Measurements from ENCODE around the gene OR2G2.

Gene OR2G2

DNA sequence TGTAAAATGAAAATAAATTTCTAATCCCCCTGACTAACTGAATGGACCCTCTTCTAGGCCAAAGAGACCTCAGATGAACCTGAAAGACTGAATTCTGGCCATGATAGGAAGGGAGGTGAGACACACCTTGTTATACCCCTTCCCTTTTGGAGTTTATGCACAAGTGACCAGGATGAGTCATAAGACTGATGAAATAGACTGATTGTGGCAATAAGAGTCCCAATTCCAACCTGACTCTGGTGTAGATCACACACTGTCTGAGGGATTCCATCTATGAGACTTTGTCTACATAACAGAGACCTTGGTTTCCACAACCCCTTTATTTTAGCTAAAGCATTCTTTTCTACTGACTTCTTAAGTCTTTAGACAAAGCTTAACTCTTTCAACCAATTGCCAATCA is 13.5 kb upstream of the OR2G2 start:
- in situ Hi-C loops (cut with HindIII; ENCODE audit: low sequenced_read_pairs): no loop called here
- TF ChIP-seq, protein P1, sequence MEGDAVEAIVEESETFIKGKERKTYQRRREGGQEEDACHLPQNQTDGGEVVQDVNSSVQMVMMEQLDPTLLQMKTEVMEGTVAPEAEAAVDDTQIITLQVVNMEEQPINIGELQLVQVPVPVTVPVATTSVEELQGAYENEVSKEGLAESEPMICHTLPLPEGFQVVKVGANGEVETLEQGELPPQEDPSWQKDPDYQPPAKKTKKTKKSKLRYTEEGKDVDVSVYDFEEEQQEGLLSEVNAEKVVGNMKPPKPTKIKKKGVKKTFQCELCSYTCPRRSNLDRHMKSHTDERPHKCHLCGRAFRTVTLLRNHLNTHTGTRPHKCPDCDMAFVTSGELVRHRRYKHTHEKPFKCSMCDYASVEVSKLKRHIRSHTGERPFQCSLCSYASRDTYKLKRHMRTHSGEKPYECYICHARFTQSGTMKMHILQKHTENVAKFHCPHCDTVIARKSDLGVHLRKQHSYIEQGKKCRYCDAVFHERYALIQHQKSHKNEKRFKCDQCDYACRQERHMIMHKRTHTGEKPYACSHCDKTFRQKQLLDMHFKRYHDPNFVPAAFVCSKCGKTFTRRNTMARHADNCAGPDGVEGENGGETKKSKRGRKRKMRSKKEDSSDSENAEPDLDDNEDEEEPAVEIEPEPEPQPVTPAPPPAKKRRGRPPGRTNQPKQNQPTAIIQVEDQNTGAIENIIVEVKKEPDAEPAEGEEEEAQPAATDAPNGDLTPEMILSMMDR (IDR thresholded peaks at IDR 0.05; ENCODE audit: low read depth, low read length, missing control alignments): no peak
- no peak overlapping the region for H3K4me3 ChIP-seq (ENCODE audit: low read depth, low read length)
- no peak for DNase-seq (ENCODE audit: low read depth)

DNA sequence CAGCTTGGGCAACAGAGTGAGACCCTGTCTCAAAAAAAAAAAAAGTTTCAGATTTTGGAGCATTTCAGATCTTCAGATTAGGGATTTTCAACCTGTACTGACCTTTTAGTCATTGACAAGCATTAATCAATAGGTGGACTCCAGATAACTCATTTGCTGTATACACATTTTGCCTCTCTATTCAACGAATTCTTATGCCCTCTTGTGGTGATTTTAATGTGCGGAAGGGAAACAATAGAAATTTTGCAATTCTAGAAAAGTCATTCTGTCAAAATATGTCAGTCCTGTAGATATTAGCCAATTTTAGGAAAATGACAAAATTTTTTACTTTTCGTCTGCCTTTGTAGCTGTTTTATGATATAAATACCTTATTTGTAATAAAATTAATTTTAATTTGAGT is 11.6 kb upstream of the OR2G2 start:
- TF ChIP-seq, protein P1 (IDR thresholded peaks at IDR 0.05; ENCODE audit: low read depth, low read length, missing control alignments): peak; percentile 23
- in situ Hi-C loops (cut with HindIII; ENCODE audit: low sequenced_read_pairs): no loop called here
- no peak overlapping the region for H3K4me3 ChIP-seq (ENCODE audit: low read depth, low read length)
- DNase-seq (ENCODE audit: low read depth): no peak

DNA sequence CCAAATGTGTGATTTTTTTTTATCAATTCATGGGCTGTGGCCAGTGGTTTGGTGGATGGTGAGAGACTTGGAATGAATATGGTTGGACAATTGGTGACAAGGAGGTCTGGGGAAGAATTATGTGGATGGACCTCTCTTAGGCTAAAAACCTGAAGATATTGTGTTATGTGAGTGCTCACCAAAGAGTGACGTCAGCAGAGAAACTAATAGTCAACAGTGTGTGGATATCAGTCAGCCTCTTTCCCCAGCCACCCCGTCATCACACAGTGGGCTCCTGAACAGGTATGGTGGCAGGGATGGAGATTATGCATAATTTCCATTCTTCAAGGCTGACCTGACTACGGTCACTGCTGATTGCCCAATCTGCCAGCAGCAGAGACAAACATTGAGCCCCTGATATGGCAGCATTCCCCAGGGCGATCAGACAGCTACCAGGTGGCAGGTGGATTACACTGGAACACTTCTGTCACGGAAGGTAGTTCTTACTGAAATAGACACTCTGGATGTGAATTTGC is 9.2 kb upstream of the OR2G2 start:
- in situ Hi-C loops (cut with HindIII; ENCODE audit: low sequenced_read_pairs): no loop called here
- no peak for DNase-seq (ENCODE audit: low read depth)

DNA sequence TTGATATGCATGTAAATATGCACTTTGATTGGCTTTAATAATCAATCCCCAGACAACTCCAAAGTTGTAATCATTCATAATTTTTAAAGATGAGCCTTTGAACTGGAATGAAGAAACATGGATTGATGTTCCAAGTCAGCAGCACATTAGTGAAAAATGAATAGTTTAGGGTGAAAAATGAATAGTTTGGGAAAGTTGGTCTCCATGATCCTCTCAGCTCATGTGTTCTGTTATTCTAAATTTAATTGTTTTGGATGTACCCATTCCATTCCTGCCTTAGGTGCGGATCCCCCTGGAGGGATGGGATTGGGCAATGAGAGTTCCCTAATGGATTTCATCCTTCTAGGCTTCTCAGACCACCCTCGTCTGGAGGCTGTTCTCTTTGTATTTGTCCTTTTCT is 17.1 kb downstream of the OR2G2 start, which contains the start of gene OR2G3:
Gene OR2G3, plus strand, starts transcription at position 301 of the 400 bp plus-strand sequence. Its CDS starts 0 bp downstream, at position 301.
- in situ Hi-C loops (cut with HindIII; ENCODE audit: low sequenced_read_pairs): no loop called here
- no peak within 1 kb of the TSS for H3K4me3 ChIP-seq (ENCODE audit: low read depth, low read length)
- TF ChIP-seq, protein P1 (IDR thresholded peaks at IDR 0.05; ENCODE audit: low read depth, low read length, missing control alignments): no peak
- DNase-seq (ENCODE audit: low read depth): no peak

More for the DNA sequence above, 9.2 kb upstream of the OR2G2 start:
- H3K4me3 ChIP-seq (ENCODE audit: low read depth, low read length): no peak overlapping the region
- TF ChIP-seq, protein P1 (IDR thresholded peaks at IDR 0.05; ENCODE audit: low read depth, low read length, missing control alignments): no peak

DNA sequence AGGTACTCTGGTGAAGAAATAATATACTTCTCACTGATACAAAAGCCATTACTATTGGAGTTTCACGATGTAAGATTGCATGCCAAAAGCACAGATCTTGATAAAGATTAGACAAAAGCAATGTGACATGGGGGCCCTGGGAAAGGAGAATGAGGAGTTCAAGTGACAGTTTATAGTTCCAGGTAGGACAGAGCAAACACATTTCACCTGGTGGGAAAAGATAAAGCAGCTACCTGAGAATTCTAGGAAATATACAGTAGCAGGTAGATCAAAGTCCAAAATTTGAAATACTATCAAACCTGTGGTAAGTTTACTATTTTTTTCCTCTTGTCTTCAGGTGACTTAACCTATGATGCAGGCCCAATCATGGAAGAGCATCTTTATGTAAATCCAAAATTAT is 25.2 kb downstream of the OR2G2 start:
- H3K4me3 ChIP-seq (ENCODE audit: low read depth, low read length): no peak overlapping the region
- TF ChIP-seq, protein P1 (IDR thresholded peaks at IDR 0.05; ENCODE audit: low read depth, low read length, missing control alignments): no peak
- in situ Hi-C loops (cut with HindIII; ENCODE audit: low sequenced_read_pairs): no loop called here
- no peak for DNase-seq (ENCODE audit: low read depth)

DNA sequence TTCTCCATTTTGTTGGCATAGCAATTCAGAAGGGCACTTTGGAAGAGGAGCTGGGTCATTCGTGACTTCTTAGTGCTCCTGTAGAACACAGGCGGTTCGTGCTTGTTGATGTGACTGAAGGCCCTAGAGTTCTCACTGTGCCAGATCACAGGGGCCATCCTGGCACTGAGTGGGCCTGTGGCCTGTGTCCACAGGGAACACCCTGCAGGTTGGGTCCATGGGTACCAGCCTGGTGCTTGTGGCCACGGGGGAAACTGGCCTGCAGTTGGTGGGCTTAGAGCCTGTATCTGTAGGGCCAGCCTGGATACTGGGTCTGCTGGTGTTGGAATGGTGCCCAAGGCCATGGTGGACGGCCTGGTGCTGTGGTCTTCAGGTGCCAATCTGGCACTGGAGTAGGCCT is 26.5 kb downstream of the OR2G2 start:
- TF ChIP-seq, protein P1 (IDR thresholded peaks at IDR 0.05; ENCODE audit: low read depth, low read length, missing control alignments): no peak
- DNase-seq (ENCODE audit: low read depth): no peak
- H3K4me3 ChIP-seq (ENCODE audit: low read depth, low read length): no peak overlapping the region
- in situ Hi-C loops (cut with HindIII; ENCODE audit: low sequenced_read_pairs): no loop called here

Measured in astrocyte of the cerebellum (primary cell).